ENCODE results near the gene TMEM229A. TPM values are rescaled to one million over a fixed set of nuclear protein-coding genes. Genes with fewer than 3 reads are reported as not detected.
"Not testable (repeated sequence)": the region's sequence is repeated elsewhere in the genome, so short reads cannot be mapped to it uniquely, and the experiment has no call there.

TMEM229A gene
- total and polyA plus RNA-seq, 2 experiments from 2014 or later = 0.17 TPM; not detected in 1

- no peak overlapping the region for H2AFZ ChIP-seq
- no peaks in the 10 kb centered on the region for H3K9me2 ChIP-seq (replicated peaks; ENCODE audit: insufficient read depth)
- TF ChIP-seq EZH2 (IDR thresholded peaks at IDR 0.05; ENCODE audit: borderline replicate concordance) (no peak), EZH2phosphoT487 (IDR thresholded peaks at IDR 0.05; ENCODE audit: low read depth, severe bottlenecking, unreplicated experiment) (no peak)
- TF ChIP-seq, protein P1, sequence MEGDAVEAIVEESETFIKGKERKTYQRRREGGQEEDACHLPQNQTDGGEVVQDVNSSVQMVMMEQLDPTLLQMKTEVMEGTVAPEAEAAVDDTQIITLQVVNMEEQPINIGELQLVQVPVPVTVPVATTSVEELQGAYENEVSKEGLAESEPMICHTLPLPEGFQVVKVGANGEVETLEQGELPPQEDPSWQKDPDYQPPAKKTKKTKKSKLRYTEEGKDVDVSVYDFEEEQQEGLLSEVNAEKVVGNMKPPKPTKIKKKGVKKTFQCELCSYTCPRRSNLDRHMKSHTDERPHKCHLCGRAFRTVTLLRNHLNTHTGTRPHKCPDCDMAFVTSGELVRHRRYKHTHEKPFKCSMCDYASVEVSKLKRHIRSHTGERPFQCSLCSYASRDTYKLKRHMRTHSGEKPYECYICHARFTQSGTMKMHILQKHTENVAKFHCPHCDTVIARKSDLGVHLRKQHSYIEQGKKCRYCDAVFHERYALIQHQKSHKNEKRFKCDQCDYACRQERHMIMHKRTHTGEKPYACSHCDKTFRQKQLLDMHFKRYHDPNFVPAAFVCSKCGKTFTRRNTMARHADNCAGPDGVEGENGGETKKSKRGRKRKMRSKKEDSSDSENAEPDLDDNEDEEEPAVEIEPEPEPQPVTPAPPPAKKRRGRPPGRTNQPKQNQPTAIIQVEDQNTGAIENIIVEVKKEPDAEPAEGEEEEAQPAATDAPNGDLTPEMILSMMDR (IDR thresholded peaks at IDR 0.05; ENCODE audit: poor library complexity) = no peak
- H3K27me3 ChIP-seq = no peaks in the 10 kb centered on the region
- no peak for DNase-seq (ENCODE audit: low spot score)
- no peaks in the 10 kb centered on the region for H3K79me2 ChIP-seq
- H3K27ac ChIP-seq = no peak overlapping the region
- H3K36me3 ChIP-seq (replicated peaks; ENCODE audit: insufficient read depth, low read depth) = no peaks in the 10 kb centered on the region
- no peaks in the 10 kb centered on the region for H4K20me1 ChIP-seq (ENCODE audit: insufficient read depth, poor library complexity, severe bottlenecking)
- WGBS (ENCODE audit: low lambda C conversion rate, missing lambda C conversion rate) = 93% methylated on average over 2 of the region's 2 CpGs
- H3K4me3 ChIP-seq = no peak overlapping the region
- no peaks in the 10 kb centered on the region for H3K9me3 ChIP-seq (ENCODE audit: low read depth)
- no peak overlapping the region for H3K4me2 ChIP-seq
- no peaks in the 10 kb centered on the region for H3K4me1 ChIP-seq (ENCODE audit: insufficient read depth)
Observed at GRCh38 chr7:124042826-124043225, 10.0 kb upstream of the TMEM229A start.

DNA sequence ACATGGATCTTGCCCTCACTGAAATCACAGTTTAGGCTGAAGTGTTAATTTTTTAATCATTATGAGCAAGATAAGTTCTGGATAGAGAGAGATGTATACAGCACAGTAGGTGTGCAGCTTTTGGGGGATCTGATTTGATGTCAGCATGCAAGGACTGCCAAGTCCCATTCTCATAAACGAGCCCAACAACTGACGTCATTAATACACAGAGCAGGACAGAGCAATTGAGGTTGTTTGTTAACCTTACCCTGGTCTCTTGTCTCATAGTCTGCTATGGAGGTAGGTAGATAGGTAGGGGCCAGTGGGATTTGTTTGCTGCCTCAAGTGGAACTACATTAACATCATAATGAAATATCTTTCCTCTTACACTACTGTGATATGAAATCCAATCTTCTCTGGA, 8.6 kb upstream of the TMEM229A start:
- Histone ChIP-seq H3K27ac (no peak overlapping the region), H3K36me3 (replicated peaks; ENCODE audit: insufficient read depth, low read depth) (no peaks in the 10 kb centered on the region), H3K4me1 (ENCODE audit: insufficient read depth) (no peaks in the 10 kb centered on the region), H3K79me2 (no peaks in the 10 kb centered on the region), H3K9me2 (replicated peaks; ENCODE audit: insufficient read depth) (no peaks in the 10 kb centered on the region), H4K20me1 (ENCODE audit: insufficient read depth, poor library complexity, severe bottlenecking) (no peaks in the 10 kb centered on the region), H3K27me3 (no peaks in the 10 kb centered on the region), H2AFZ (no peak overlapping the region), H3K4me2 (no peak overlapping the region), H3K4me3 (no peak overlapping the region), H3K9me3 (ENCODE audit: low read depth) (no peaks in the 10 kb centered on the region)
- WGBS (ENCODE audit: low lambda C conversion rate, missing lambda C conversion rate) = 56% methylated on average over 2 of the region's 2 CpGs
- TF ChIP-seq EZH2phosphoT487 (IDR thresholded peaks at IDR 0.05; ENCODE audit: low read depth, severe bottlenecking, unreplicated experiment) = no peak
- TF ChIP-seq EZH2 (IDR thresholded peaks at IDR 0.05; ENCODE audit: borderline replicate concordance) = no peak
- TF ChIP-seq, protein P1 (IDR thresholded peaks at IDR 0.05; ENCODE audit: poor library complexity) = no peak
- DNase-seq (ENCODE audit: low spot score) = no peak

GRCh38 chr7:124037902-124038301, 5.0 kb upstream of the TMEM229A start:
- not testable (repeated sequence) for H3K4me1 ChIP-seq (ENCODE audit: insufficient read depth); H3K79me2 ChIP-seq; H3K36me3 ChIP-seq (replicated peaks; ENCODE audit: insufficient read depth, low read depth); DNase-seq (ENCODE audit: low spot score); H3K4me2 ChIP-seq; H3K27ac ChIP-seq; H3K4me3 ChIP-seq; H3K9me2 ChIP-seq (replicated peaks; ENCODE audit: insufficient read depth); H3K9me3 ChIP-seq (ENCODE audit: low read depth); H2AFZ ChIP-seq; H4K20me1 ChIP-seq (ENCODE audit: insufficient read depth, poor library complexity, severe bottlenecking)
- peaks cover 18% of the 10 kb centered on the region for H3K27me3 ChIP-seq
- WGBS (ENCODE audit: low lambda C conversion rate, missing lambda C conversion rate) = 70% methylated on average over 5 of the region's 5 CpGs

DNA sequence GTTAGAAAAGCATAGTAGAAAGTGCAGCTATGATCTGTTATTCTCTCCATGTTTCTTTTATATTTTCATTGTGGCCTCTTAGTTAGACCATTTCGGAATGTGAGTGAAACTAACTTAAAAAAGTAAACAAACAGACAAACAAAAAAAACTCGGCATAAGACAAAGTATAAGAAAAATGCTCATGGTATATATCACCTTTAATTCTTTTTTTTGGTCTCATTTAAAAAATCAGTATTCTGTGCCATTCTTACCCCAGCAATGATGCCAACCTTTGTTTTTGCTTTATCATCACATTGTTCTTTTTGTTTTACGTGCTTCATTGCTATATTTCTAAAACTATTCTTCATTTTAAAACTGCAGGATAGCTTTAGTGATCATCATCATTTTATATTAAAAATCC, 2.8 kb upstream of the TMEM229A start:
- H3K79me2 ChIP-seq = no peaks in the 10 kb centered on the region
- no peak overlapping the region for H2AFZ ChIP-seq
- no peaks in the 10 kb centered on the region for H3K36me3 ChIP-seq (replicated peaks; ENCODE audit: insufficient read depth, low read depth)
- no peak overlapping the region for H3K4me3 ChIP-seq
- DNase-seq (ENCODE audit: low spot score) = no peak
- TF ChIP-seq, protein P1 (IDR thresholded peaks at IDR 0.05; ENCODE audit: poor library complexity) = no peak
- no peaks in the 10 kb centered on the region for H4K20me1 ChIP-seq (ENCODE audit: insufficient read depth, poor library complexity, severe bottlenecking)
- WGBS (ENCODE audit: low lambda C conversion rate, missing lambda C conversion rate) = 88% methylated on average over 3 of the region's 3 CpGs
- H3K27me3 ChIP-seq = peaks cover 31% of the 10 kb centered on the region
- peaks cover 5% of the 10 kb centered on the region for H3K4me1 ChIP-seq (ENCODE audit: insufficient read depth)
- H3K9me2 ChIP-seq (replicated peaks; ENCODE audit: insufficient read depth) = no peaks in the 10 kb centered on the region
- H3K9me3 ChIP-seq (ENCODE audit: low read depth) = no peaks in the 10 kb centered on the region
- H3K4me2 ChIP-seq = no peak overlapping the region
- no peak overlapping the region for H3K27ac ChIP-seq

Measured in hepatocyte (in vitro differentiated cells).